Kidney capillary endothelial cell (primary cell): Measurements from ENCODE around the gene C2CD2L.
"Not testable (repeated sequence)": the region's sequence is repeated elsewhere in the genome, so short reads cannot be mapped to it uniquely, and the experiment has no call there.

Experiments used
- DNase-seq: peaks from one replicate; pipeline ENCODE4 v3.0.0-alpha.2; 2018; ENCODE audit warnings: low spot score

The C2CD2L gene

DNA sequence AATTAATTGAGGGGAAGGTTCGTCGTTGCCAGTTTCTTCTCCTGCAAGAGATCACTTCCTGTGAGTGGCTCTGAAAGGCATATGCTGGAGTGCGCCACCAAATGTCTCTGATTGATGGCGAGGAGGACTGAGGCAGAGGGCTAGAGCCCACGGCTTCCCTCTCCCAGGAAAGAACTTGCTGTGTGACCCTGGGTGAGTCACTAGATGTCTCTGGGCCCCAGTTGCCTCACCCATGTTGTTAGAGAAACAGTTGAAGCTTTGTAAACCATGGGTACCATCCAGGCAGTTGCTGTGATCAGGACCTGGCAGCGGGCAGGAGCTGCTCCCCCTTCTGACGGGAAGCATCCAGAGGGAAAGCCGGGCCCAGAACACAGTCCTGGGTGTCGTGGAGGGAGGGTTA lies 44.9 kb downstream of the C2CD2L start:
- no peak for DNase-seq

DNA sequence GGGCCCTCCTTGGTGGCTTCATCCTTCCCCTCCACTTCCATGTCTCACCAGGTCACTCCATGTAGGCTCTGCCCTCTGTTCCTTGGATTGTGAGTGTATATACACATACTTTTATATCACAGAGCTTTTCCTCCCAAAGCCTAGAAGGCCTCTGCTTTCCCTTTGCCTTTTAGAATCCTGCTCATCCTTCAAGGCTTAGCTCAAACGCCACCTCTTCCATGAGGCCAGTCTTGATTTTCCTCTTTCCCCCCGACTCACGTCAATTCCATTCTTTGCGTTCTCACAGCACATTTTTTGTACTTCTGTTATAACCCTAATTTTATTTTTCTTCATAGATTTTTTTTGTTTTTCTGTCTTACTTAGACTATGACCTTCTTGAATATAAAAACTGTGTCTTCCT lies 45.5 kb downstream of the C2CD2L start:
- no peak for DNase-seq

DNA sequence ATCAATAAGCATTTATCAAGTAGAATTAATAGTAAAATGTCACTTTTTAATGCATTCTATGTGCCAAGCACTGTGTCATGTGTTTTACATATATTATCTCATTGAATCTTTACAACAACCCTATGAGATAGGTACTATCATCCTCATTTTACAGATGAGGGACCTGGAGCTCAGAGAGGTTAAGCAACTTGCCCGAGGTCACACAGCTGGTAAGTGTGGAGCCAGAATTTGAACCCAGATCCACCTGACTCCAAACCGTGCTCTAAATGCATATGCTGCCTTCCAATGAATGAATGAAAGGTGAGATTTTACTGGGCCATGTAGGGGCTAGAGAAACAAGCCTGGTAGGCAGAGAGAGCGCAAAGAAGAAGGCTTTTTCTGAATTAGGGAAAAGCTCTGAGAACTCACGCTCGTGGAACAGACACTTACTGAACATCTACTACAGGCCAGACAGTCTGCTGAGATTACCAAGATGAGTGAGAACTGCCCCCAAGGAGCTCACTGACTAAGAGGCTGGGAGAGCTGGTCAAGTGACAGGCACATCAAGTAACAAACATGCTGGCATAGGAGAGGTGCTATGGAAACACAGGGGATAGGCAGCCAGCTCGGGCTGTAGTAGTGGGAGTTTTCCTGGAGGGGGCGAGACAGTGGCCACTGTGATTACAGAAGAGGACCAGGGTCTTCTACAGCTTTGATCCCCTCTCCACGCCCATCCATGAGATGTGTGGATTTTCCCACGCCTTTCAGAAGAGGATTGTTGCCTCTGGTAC lies 46.1 kb downstream of the C2CD2L start:
- DNase-seq = no peak

DNA sequence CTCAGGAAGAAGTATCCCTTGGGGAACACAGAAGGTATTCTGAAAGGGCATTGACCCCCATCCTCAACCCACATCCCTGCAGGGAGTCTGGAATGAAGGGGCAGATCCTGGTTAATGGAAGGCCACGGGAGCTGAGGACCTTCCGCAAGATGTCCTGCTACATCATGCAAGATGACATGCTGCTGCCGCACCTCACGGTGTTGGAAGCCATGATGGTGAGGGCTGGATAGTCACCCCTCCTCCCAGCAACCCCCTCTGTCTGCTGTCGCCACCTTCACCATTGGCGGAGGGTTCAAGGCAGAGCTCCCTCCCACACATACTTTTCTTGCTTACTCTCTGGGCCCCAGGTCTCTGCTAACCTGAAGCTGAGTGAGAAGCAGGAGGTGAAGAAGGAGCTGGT lies 47.0 kb downstream of the C2CD2L start:
- DNase-seq = no peak

DNA sequence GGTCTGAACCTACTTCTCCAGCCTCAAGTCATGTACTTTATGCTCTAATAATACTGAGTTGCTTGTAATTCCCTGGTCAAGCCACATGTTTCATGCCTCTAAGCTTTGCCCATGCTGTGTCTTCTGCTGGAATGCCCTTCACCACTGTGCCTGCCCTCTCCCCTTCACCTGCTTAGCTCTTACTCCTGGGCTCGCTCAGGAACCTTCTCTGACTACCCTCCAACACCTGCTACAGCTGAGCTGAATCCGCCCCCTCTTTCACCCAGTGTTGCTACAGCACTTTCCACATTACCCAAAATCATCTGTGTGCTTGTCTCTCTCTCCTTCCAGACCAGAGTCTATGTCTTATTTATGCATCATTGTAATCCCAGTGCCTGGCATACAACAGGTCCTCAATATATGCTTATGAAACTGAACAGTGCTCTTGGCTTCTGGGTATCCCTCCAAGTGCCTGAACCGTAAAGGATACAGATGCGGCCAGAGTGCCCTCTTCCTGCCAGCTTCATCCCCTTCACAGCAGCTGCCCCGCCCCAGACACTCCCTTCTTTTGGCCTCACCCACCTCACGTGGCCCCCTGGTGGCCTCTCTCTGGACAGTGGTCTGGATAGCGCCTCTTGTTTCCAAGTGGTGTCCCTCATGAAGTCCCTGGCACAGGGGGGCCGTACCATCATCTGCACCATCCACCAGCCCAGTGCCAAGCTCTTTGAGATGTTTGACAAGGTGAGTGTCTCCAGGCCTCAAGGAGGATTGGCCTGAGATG lies 48.8 kb downstream of the C2CD2L start:
- no peak for DNase-seq

DNA sequence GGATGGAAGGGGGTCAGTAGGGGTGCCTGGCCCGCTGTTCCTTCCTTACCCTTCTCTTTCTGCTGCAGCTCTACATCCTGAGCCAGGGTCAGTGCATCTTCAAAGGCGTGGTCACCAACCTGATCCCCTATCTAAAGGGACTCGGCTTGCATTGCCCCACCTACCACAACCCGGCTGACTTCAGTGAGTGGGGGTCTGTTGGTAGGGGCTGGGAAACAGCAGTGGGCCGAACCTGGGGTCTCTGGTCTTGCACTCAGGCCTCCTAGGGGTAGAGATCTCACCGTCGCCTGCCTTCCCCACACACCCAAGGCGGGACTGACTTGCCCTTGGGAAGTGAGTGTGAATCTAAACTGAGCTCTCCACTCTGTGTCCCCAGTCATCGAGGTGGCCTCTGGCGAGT lies 49.4 kb downstream of the C2CD2L start:
- DNase-seq = no peak

DNA sequence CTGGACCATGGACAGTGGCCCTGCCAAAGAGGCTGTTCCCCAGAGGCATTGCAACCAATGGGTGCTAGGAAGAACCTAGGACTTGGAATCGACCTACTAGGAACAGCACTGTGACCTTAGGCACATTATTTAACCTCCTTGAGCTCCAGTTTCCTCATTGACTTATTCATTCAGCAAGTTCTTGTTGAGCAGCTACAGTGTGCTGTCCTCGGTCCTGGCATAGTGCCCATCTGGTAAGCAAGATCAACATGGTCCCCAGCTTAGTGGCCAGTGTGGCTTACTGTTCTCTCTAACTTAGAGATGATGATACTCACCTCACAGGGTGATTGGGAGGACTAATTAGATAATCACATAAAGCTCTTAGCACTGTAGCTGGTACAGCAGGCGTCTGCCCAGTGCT lies 49.9 kb downstream of the C2CD2L start:
- DNase-seq = no peak

DNA sequence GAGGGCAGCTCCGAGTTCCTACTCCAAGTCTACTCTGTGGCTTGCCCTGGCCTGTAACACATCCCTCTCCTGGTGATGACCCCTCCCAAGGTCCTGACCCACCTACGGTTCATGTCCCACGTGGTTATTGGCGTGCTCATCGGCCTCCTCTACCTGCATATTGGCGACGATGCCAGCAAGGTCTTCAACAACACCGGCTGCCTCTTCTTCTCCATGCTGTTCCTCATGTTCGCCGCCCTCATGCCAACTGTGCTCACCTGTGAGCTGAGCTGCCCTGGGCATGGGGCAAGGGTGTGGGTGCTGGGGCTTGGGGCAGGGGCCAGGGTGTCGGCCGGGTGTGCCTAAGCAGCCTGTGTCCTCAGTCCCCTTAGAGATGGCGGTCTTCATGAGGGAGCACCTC lies 51.3 kb downstream of the C2CD2L start:
- no peak for DNase-seq

DNA sequence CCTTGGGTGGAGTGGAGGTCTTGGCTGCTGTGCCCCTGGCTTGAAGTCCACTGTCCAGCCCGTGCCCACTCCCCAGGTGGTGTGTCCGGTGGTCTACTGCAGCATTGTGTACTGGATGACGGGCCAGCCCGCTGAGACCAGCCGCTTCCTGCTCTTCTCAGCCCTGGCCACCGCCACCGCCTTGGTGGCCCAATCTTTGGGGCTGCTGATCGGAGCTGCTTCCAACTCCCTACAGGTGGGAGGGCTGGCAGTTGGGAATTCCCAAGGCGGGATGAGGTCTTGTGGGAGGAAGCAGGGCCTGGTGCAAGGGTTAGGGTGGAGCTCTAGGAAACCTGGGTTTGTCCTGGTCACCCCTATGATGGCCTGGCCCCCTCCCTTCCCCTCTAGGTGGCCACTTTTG lies 53.0 kb downstream of the C2CD2L start:
- no peak for DNase-seq

DNA sequence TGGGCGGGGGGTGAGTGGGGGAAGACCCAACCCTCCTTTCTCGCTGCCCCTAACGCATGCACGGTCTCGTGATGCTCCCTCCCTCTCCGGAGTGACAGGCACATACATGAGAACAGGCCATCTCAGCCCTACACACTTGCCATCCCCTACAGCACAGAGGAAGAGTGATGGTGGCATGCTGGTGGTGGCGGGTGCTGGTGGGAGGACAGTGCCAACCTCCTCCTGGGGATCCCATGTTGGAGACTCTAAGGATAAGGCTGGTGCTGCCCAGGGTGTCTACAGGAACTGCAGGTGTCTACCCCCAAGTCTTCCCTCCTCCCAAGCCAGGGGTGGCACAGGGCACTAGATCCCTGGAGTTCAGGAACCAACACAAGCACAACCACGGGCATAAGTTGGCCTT lies 54.7 kb downstream of the C2CD2L start:
- DNase-seq = no peak

DNA sequence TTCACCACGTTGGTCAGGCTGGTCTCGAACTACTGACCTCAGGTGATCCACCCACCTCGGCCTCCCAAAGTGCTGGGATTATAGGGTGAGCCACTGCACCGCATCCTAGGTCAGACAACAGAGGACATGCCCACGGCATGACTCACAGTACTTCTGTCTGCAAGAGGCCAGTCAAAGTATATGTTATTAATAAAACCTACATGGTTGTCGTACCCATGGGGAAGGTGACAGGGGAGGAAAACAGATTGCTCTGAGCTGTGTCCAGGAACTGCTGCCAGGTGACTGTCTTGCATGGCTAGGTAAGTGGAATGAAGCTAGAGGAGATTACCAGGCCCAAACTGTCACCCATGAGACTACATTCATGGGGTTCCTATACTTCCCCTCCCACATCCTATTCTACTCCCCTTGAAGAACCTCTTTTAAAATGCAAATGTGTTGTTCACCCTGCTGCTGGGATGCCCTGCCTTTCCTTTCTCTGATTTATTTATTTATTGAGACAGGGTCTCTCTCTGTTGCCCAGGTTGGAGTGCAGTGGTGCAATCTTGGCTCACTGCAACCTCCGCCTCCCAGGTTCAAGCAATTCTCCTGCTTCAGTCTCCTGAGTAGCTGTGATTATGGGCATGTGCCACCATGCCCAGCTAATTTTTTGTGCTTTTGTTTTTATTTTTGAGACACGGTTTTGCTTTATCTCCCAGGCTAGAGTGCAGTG lies 59.4 kb downstream of the C2CD2L start:
- peak; percentile 70 for DNase-seq

DNA sequence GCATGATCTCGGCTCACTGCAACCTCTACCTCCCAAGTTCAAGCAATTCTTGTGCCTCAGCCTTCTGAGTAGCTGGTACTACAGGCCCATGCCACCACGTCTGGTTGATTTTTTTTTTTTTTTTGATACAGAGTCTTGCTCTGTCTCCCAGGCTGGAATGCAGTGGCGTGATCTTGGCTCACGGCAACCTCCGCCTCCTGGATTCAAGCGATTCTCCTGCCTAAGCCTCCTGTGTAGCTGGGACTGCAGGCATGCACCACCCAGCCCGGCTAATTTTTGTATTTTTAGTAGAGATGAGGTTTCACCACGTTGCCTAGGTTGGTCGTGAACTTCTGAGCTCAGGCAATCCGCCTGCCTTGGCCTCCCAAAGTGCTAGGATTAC lies 59.9 kb downstream of the C2CD2L start:
- not testable (repeated sequence) for DNase-seq

DNA sequence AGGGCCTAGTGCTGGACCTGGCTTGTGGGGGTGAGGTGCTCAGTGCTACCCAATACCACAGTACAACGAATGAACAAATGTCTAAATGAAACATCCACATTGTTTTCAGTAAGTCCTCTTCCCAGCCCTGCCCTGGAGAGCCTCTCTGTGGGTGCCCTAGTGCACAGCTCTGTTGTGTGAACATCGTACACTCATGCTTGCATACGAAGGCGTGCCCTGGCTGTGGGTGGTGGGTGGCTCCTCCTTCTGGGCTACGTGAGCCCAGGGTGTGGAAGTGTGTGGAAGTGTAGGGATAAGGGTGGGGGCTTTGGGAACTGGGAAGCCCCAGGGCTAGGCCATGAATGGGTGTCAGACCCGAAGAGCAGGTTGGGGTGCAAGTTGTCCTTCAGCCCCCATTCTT lies 60.8 kb downstream of the C2CD2L start:
- no peak for DNase-seq
